Hepatic stellate cell (primary cell): Measurements from ENCODE around the gene APBA1.

Source experiments
- DNase-seq: peaks from one replicate; pipeline ENCODE4 v3.0.0; 2011; ENCODE audit warnings: low spot score

The APBA1 gene

DNA sequence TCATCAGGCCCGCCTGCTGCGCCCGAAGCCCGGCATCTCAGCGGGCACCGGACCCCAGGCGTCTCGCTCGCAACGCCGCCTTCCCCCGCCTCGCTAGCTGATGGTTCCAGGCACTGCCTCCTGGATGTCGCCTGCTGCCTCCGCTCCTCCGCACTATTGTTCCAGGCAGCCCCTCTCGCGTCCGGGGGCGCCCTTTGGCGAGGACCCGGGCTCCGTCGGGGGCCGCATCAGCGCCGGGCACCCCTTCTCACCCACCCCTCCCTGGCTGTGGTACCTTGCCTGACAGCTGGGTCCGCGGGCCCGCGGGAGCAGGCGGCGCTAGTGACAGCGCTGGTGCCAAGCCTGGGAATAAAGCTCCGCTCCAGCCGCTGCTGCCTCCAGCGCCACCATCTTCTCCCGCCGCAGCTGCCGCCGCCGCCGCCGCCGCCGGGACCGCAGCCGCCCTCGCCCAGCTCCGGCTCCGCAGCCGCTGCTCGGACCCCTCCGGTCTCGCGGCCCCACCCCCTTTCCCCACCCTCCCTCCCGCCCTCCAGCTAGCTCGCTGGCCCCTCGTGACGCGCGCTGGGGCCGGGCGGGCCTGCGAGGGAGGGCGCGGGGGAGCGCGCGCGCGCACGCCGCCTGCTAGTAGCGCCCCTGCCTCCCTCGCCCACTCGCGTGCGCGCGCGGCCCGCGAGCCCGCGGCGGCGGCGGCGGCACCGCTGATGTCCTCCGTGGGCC lies at the start of gene APBA1:
APBA1 (minus strand) TSS at position 493 of the 717 bp plus-strand sequence.
- peak; percentile 55 for DNase-seq

GRCh38 chr9:69719983-69720382 lies 47.8 kb upstream of the APBA1 start:
- DNase-seq: no peak

DNA sequence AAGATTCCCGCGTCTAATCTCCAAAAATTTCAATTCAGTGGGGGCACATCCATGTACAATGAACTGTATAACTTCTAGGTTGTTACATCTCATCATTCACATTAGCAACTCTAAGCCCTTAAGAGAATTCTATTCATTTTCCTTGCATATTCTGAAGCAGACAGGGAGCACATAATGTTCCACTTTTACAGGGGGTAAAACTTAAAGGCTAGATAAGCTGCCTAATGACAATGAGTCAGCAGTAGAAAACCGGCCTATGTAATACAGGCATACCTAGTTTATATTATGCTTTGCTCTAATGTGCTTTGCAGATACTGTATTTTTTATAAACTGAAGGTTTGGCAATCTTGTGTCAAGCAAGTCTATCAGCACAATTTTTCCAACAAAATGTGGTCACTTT lies 47.2 kb upstream of the APBA1 start:
- no peak for DNase-seq

- DNase-seq: no peak
Observed at GRCh38 chr9:69718218-69718617, 46.0 kb upstream of the APBA1 start.

GRCh38 chr9:69715825-69716224 lies 43.7 kb upstream of the APBA1 start:
- no peak for DNase-seq

DNA sequence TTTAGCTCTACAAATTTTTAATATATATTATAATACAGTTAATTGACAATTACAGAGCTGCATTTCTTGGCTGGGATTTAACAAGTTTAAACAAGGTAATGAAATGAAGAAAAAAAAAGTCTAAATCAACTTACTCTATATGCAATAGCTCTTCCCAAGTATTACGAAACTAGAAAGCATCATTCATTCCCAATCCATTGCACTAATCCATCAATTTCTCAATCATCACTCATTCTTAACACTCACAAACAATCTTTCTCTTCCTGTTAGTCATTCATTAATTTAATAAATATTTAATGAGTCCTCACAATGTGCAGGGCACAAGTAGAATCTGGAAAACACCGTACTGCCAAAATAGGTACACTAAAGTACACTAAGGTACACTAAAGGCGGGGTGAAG lies 42.9 kb upstream of the APBA1 start:
- no peak for DNase-seq

GRCh38 chr9:69697475-69697874 lies 25.3 kb upstream of the APBA1 start:
- DNase-seq: no peak

- no peak for DNase-seq
Observed at GRCh38 chr9:69696802-69697201, 24.6 kb upstream of the APBA1 start.

DNA sequence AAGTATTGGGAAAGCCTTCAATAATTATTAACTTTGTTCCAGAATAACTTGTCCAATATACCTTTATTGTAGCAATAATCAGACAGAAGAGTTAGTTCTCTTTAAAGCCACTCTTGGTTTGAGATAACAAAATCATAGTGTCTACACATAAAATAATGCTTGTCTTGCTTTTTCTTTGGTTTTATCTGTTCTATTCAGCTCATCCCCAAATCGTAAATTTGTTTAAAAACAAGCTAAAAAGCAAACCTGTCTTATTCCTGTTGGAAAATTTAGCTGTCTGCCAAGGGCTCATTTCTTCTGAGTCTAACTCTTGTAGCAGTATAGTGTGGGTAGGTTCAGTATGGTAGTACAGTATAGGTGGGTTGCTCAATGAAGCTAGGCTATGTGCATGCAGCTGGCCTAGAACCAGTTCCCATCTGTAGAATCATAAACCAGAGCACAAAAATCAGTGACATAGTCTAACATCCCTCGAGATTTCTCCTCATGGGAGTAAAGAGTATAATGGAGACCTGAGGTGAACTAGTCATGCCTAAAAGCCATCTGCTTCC lies 17.9 kb upstream of the APBA1 start:
- no peak for DNase-seq

DNA sequence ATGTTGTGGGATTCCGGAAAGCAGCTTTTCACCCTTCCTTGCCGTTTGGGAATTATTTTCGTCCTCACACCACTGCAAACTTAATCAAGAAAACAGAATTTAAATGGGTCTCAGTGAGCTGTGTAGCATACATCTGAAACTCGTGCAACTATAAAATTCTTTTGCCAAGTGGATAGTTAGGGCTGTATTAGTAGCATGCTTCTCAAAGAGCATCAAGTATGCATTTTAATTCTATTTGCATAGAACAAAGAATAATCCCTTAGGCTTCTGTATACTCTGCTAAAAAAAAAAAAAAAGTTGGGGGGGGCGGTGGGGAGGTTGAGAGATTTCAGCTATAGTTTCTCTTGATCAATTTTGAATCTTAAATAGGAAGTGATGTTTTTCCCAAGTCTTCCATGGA lies 11.8 kb upstream of the APBA1 start:
- DNase-seq: no peak

DNA sequence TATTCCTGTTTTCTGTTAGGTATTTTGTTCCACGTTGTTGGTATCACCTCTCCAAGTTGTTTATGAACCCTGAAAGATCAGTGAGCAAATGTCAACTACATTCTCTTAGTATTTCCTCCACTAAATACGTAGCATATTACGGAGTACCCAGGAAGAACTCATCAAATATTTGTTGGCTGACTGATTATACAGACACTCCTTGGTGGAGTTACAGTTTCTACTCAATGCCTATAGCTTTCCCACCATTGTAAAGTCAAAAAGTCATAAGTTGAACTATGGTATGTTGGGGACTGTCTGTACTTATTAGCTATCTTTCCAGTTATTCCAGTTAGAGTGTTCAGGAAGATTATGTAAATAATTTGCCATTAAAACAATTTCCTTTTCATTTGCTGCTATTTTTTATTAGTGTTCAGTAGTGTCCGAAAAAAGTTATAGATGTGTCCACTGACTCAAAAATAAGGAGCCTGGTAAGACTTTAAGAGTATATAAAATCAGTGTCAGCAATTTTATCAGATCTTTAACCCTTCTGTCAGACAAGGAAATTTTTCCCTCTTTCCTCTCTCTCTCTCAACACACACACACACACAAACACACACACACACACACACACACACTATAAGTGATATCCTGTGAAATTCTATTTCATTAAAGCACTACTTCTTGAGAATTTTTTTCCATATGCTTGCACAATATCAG lies 6.8 kb upstream of the APBA1 start:
- DNase-seq: no peak

GRCh38 chr9:69677931-69678330 lies 5.8 kb upstream of the APBA1 start:
- no peak for DNase-seq

- no peak for DNase-seq
Observed at GRCh38 chr9:69675563-69675962, 3.4 kb upstream of the APBA1 start.

GRCh38 chr9:69674716-69675438 lies 2.7 kb upstream of the APBA1 start:
- peak; percentile 45 for DNase-seq

GRCh38 chr9:69674112-69674685 lies 2.0 kb upstream of the APBA1 start:
- no peak for DNase-seq

DNA sequence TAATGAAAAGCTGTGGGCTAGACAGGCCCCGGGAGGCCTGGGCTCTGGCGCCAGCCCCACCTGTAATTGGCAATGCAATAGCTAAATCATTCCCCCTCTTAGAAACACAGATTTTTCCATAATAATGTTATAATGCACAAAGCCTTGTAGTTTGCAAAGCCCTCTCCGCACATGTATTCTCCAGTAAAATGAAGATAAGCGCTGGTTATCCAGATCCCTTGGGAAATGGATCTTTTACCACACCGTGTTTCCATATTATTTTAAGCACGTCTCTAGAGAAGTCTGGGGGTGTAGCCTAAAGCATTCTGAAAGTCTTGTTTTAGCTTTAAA lies 1.1 kb upstream of the APBA1 start:
- DNase-seq: no peak

DNA sequence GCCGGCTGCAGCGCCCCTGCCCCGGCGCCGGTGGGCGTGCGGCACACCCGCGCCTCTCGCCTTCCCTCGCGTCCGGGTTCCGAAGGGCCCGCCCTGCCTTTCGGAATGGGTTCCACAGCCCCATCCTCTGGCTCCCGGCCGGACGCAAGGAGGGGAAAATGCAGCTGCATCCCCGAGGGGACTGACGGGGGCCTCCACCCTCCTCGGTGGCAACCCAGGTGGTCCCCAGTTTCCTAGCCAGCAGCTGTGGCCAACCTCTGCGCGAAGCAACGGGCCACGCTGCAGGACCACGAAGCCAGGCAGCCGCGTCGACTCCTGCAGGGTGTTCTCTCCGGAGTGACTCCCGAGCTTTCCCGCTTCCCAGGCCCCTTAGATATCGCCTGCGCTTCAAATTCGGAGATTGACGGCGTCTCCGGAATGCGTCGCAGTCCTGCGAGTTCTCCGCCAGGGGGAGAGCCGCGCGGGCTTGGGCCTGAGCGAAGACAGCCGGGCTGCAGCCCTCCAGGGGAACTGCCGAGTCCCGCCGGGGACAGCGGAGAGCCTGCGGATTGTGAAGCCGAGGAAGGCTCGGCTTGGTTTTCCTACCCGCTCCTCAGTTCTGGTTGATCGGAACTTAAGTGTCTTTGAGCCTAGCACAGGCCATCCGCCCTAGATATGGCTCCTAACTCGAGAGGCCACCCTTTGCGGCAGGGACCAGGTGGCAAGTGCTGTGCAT lies 582 bp upstream of the APBA1 start:
- peak; percentile 79 for DNase-seq

GRCh38 chr9:69671311-69671878 lies 776 bp downstream of the APBA1 start:
- no peak for DNase-seq

- no peak for DNase-seq
Observed at GRCh38 chr9:69667306-69667705, 4.9 kb downstream of the APBA1 start.

- DNase-seq: no peak
Observed at GRCh38 chr9:69660304-69660703, 11.9 kb downstream of the APBA1 start.

DNA sequence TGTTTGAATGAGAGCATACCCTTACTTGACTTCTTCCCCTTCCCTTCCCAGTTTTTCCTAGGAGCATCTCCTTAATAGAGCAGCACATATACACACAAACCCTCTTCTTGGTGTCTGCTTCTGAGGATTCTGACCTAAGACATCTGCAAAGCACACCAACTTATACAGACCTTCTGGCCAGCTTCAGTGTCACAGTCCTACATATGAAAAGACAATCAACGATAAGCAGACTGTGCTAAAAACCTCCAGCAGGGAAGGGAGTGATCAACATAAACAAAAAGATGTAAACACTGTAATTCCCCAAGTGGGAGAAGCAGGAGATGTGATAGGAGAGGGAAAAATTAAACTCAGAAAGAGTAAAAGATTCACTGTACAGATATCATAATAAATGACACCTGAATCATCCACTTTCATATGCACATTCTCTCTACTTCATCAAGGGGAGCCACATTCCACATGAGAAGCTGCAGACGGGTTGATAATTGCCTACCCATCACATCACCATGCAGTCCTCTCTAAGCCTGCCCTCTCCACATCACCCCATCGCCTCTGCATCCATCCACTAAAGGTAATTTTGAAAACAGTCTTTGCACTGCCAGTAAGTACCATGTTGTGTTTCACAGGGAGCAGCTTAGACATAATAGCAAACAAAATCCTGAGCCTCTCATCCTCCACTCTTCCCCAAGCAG lies 13.0 kb downstream of the APBA1 start:
- DNase-seq: no peak
